Measurements from ENCODE around the gene CNTNAP5.

CNTNAP5 gene

GRCh38 chr2:124683536-124684428 is 658.7 kb downstream of the CNTNAP5 start:
- no peak for DNase-seq (ENCODE audit: low read depth in 2 of 2)

GRCh38 chr2:124689348-124689747 is 664.3 kb downstream of the CNTNAP5 start:
- no peak for DNase-seq (ENCODE audit: low read depth in 2 of 2)

- DNase-seq (ENCODE audit: low read depth in 2 of 2), result no peak
These were observed 667.1 kb downstream of the CNTNAP5 start for GRCh38 chr2:124692216-124692615.

- DNase-seq (ENCODE audit: low read depth in 2 of 2), result no peak
These were observed 667.6 kb downstream of the CNTNAP5 start for GRCh38 chr2:124692707-124693106.

- DNase-seq (ENCODE audit: low read depth in 2 of 2), result no peak
These were observed 668.1 kb downstream of the CNTNAP5 start for GRCh38 chr2:124693156-124693555.

- DNase-seq (ENCODE audit: low read depth in 2 of 2), result no peak
These were observed 674.0 kb downstream of the CNTNAP5 start for GRCh38 chr2:124698979-124699565.

GRCh38 chr2:124702777-124703176 is 677.7 kb downstream of the CNTNAP5 start:
- DNase-seq (ENCODE audit: low read depth in 2 of 2), result no peak

- no peak for DNase-seq (ENCODE audit: low read depth in 2 of 2)
These were observed 679.2 kb downstream of the CNTNAP5 start for GRCh38 chr2:124704071-124704925.

- no peak for DNase-seq (ENCODE audit: low read depth in 2 of 2)
These were observed 683.6 kb downstream of the CNTNAP5 start for GRCh38 chr2:124708661-124709060.

GRCh38 chr2:124713969-124714368 is 688.9 kb downstream of the CNTNAP5 start:
- no peak for DNase-seq (ENCODE audit: low read depth in 2 of 2)

GRCh38 chr2:124725187-124725586 is 700.1 kb downstream of the CNTNAP5 start:
- no peak for DNase-seq (ENCODE audit: low read depth in 2 of 2)

- no peak for DNase-seq (ENCODE audit: low read depth in 2 of 2)
These were observed 715.5 kb downstream of the CNTNAP5 start for GRCh38 chr2:124740636-124741035.

- DNase-seq (ENCODE audit: low read depth in 2 of 2), result no peak
These were observed 728.8 kb downstream of the CNTNAP5 start for GRCh38 chr2:124753842-124754241.

GRCh38 chr2:124755386-124755785 is 730.3 kb downstream of the CNTNAP5 start:
- no peak for DNase-seq (ENCODE audit: low read depth in 2 of 2)

- DNase-seq (ENCODE audit: low read depth in 2 of 2), result no peak
These were observed 731.0 kb downstream of the CNTNAP5 start for GRCh38 chr2:124756048-124756447.

GRCh38 chr2:124762388-124762787 is 737.3 kb downstream of the CNTNAP5 start:
- no peak for DNase-seq (ENCODE audit: low read depth in 2 of 2)

- DNase-seq (ENCODE audit: low read depth in 2 of 2), result no peak
These were observed 738.5 kb downstream of the CNTNAP5 start for GRCh38 chr2:124763611-124764010.

GRCh38 chr2:124774781-124775180 is 749.7 kb downstream of the CNTNAP5 start:
- DNase-seq (ENCODE audit: low read depth in 2 of 2), result no peak

- no peak for DNase-seq (ENCODE audit: low read depth in 2 of 2)
These were observed 751.2 kb downstream of the CNTNAP5 start for GRCh38 chr2:124776332-124776731.

- no peak for DNase-seq (ENCODE audit: low read depth in 2 of 2)
These were observed 753.0 kb downstream of the CNTNAP5 start for GRCh38 chr2:124778076-124778475.

GRCh38 chr2:124796647-124797046 is 771.6 kb downstream of the CNTNAP5 start:
- DNase-seq (ENCODE audit: low read depth in 2 of 2), result no peak

- DNase-seq (ENCODE audit: low read depth in 2 of 2), result no peak
These were observed 772.0 kb downstream of the CNTNAP5 start for GRCh38 chr2:124797049-124797448.

All from stimulated activated CD8-positive, alpha-beta memory T cell treated with anti-CD3 and anti-CD28 coated beads, Interleukin-15, amount 100 ng/mL, for 48 hours (primary cell).